HL-60/S4 treated with phorbol 12-myristate 13-acetate at 8.2 ng/mL for 4 days and 3 days (cell line): ENCODE measurements around the gene DOCK9.

Source experiments
- in situ Hi-C: fragments of 300-500 bp; cut with MboI; formaldehyde crosslinking; loops from 2 replicates; pipeline ENCODE4 v1.15.0; 2022; ENCODE audit warnings: low sequenced_read_pairs

The DOCK9 gene

DNA sequence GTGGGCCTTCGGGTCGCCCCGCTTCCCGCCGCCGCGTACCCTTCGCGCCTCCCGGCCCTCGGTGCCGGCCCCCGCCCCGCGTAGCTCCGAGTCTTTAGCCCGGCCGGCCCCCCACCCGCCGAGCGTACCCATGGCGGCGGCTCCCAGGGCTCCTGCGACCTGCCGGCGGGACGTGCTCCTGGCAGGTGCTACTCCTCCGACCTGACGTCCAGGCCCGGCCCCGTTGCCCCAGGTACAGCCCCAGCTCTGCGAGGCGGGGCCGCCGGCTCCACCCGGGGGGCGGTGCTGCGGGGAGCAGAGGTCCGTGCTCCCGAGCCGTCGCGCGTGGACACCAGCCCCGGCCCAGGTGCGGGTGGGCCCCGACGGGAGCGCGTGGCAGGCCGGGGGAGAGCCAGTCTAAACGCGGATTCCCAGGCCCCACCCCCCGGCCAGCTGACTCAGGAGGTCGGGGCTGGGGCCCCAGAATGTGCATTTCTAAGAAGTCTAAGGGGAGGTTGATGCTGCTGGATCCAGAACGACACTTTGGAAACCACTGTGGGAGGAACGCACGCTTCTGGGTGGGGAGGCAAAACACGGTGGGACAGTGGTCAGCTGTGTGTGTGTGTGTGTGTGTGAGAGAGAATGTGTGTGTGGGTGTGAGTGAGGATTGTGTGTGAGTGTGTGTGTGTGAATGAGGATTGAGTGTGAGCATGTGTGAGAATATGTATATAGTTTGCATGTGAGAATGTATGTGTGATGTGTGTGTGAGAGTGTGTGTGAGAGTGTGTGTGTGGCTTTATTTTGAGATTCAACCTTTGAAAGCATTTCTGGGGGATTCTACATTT lies 225.2 kb downstream of the DOCK9 start, which contains the start of gene SLC15A1:
Gene SLC15A1, minus strand, starts transcription at position 206 of the 824 bp plus-strand sequence. Its CDS starts 74 bp downstream, at position 132.
- in situ Hi-C loops, result no loop called here

DNA sequence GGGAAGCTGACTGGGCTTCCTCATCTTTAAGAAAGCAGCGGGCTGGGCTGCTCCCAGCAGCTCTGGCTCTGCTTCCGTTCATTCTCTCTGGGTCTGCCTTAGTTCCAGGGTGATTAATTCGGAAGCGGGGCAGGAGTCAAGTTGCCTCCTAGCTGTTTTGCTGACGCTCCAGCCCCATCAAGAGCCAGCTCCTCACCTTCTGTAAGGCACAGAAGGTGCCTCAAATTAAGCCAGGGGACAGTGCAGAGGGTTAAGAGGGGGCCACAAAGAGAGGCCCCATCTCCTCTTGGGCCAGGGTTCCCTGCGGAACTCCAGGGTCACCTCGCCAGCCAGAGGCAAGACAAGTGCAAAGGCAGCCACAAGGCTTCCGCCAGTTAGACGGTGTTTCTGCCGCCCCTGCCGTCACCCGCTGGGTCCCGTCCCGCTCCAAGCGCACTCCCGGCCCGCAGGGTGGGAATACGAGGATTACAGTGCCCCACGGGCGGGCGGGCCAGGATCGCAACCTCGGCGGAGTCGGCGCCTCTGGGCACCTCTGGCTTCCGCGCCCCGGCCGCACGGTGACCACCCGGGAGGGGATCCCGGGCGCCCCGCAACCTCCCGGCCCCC lies 225.9 kb downstream of the DOCK9 start:
- in situ Hi-C loops, result no loop called here

DNA sequence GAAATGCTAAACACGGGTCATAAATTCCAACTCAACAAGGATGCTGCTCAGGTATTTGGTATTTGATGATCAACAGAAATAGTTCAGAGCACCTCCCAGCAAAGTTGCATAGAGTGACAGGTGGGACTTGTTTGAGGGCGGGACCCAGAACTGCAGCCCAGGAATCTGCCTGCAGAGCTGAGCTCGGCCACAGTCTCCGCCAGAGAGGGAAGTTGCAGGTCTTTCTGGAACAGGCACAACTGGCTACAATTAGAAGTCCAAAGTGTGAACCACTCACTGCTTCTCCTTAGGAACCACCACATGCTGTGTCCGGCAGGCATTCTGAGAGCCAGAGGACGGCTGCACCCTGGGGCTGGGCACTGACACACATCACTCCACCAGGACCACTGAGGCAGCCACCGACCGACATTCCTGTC lies 226.5 kb downstream of the DOCK9 start:
- in situ Hi-C loops, result no loop called here

- in situ Hi-C loops, result no loop called here
These were observed 228.4 kb downstream of the DOCK9 start for GRCh38 chr13:98749501-98749900.

DNA sequence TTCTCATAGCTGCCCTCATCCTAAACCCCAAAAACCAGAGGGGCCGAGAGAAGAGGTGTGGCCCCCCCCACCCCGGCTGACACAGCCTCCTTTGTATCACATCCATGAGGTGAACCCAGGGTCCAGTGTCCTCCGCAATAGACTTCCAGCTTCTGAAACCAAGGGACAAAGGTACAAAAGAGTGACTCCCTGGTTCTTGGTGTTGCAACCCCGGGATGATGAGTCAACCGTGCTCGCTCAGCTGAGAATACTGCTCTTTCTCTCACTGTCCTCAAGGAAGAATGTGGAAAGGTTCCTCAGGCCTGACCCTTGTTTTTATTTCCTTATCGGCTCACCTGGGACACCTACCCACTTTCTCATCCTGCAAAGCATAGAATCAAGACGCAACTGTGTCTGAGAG lies 230.9 kb downstream of the DOCK9 start:
- in situ Hi-C loops, result no loop called here
